Epidermal melanocyte (primary cell): Measurements from ENCODE around the gene USP32.
"Not testable (repeated sequence)": the region's sequence is repeated elsewhere in the genome, so short reads cannot be mapped to it uniquely, and the experiment has no call there.

Experiments
- DNase-seq: peaks from one replicate; pipeline ENCODE4 v3.0.0; 2011; ENCODE audit warnings: low spot score; ENCODE audit not compliant: insufficient read length

The USP32 gene

GRCh38 chr17:60392042-60392844, at the start of gene USP32:
USP32 (minus strand) TSS chr17:60392133; CDS start chr17:60391939, 194 bp downstream.
- DNase-seq, result peak; percentile 84

GRCh38 chr17:60439501-60439900, 47.6 kb upstream of the USP32 start:
- DNase-seq, result no peak

GRCh38 chr17:60436676-60437075, 44.7 kb upstream of the USP32 start:
- no peak for DNase-seq

GRCh38 chr17:60435244-60436167, 43.6 kb upstream of the USP32 start:
- DNase-seq, result peak; percentile 64

- not testable (repeated sequence) for DNase-seq
These were observed 41.4 kb upstream of the USP32 start for GRCh38 chr17:60433021-60433997.

GRCh38 chr17:60430561-60430960, 38.6 kb upstream of the USP32 start:
- not testable (repeated sequence) for DNase-seq

GRCh38 chr17:60428491-60428890, 36.6 kb upstream of the USP32 start:
- not testable (repeated sequence) for DNase-seq

GRCh38 chr17:60426596-60426995, 34.7 kb upstream of the USP32 start:
- DNase-seq, result no peak

GRCh38 chr17:60425626-60426025, 33.7 kb upstream of the USP32 start:
- DNase-seq, result no peak

GRCh38 chr17:60423865-60424264, 31.9 kb upstream of the USP32 start:
- DNase-seq, result no peak

GRCh38 chr17:60422162-60422665, 30.3 kb upstream of the USP32 start, which contains the start of gene CHCT1:
CHCT1 (plus strand) TSS chr17:60422489; CDS start chr17:60422593, 104 bp downstream.
- DNase-seq, result no peak

- DNase-seq, result peak; percentile 71
These were observed 29.6 kb upstream of the USP32 start for GRCh38 chr17:60421273-60422161.

- not testable (repeated sequence) for DNase-seq
These were observed 27.9 kb upstream of the USP32 start for GRCh38 chr17:60419875-60420274.

GRCh38 chr17:60419003-60419402, 27.1 kb upstream of the USP32 start:
- DNase-seq, result not testable (repeated sequence)

GRCh38 chr17:60416368-60416925, 24.5 kb upstream of the USP32 start:
- no peak for DNase-seq

GRCh38 chr17:60415146-60415545, 23.2 kb upstream of the USP32 start:
- DNase-seq, result no peak

- DNase-seq, result no peak
These were observed 20.8 kb upstream of the USP32 start for GRCh38 chr17:60412701-60413100.

GRCh38 chr17:60410001-60410400, 18.1 kb upstream of the USP32 start:
- no peak for DNase-seq

- DNase-seq, result no peak
These were observed 15.0 kb upstream of the USP32 start for GRCh38 chr17:60406887-60407286.
